Measurements from ENCODE around the gene NF1.

Gene NF1

GRCh38 chr17:31251970-31252328 is 157.2 kb downstream of the NF1 start:
- TF ChIP-seq EZH2phosphoT487 (IDR thresholded peaks at IDR 0.05; ENCODE audit: low read depth) = no peak
- no peak for TF ChIP-seq CTCF (IDR thresholded peaks at IDR 0.05; ENCODE audit: low read depth, low read length)
- peaks cover 3% of the 10 kb centered on the region for H3K36me3 ChIP-seq (replicated peaks; ENCODE audit: low read depth, low read length)
- H3K27me3 ChIP-seq (ENCODE audit: low read depth, low read length) = no peaks in the 10 kb centered on the region
- no peaks in the 10 kb centered on the region for H3K9me3 ChIP-seq (ENCODE audit: insufficient read depth, low read length)
- H3K27ac ChIP-seq (ENCODE audit: low read length) = no peak overlapping the region
- H3K9ac ChIP-seq (ENCODE audit: low read length) = no peak overlapping the region
- no peak overlapping the region for H3K4me3 ChIP-seq (ENCODE audit: low read length)
- H3K4me2 ChIP-seq (ENCODE audit: low read length) = no peak overlapping the region
- H4K20me1 ChIP-seq (ENCODE audit: insufficient read depth, low read length) = no peaks in the 10 kb centered on the region
- no peak overlapping the region for H2AFZ ChIP-seq (ENCODE audit: low read depth, low read length)
- no peaks in the 10 kb centered on the region for H3K79me2 ChIP-seq (ENCODE audit: low read length)
- H3K4me1 ChIP-seq (ENCODE audit: low read length) = peaks cover 14% of the 10 kb centered on the region

- Histone ChIP-seq H3K9me3 (ENCODE audit: insufficient read depth, low read length) (no peaks in the 10 kb centered on the region), H3K4me2 (ENCODE audit: low read length) (no peak overlapping the region), H3K9ac (ENCODE audit: low read length) (no peak overlapping the region), H4K20me1 (ENCODE audit: insufficient read depth, low read length) (no peaks in the 10 kb centered on the region), H3K27ac (ENCODE audit: low read length) (no peak overlapping the region), H3K4me3 (ENCODE audit: low read length) (no peak overlapping the region), H3K79me2 (ENCODE audit: low read length) (no peaks in the 10 kb centered on the region), H2AFZ (ENCODE audit: low read depth, low read length) (no peak overlapping the region), H3K27me3 (ENCODE audit: low read depth, low read length) (no peaks in the 10 kb centered on the region), H3K36me3 (replicated peaks; ENCODE audit: low read depth, low read length) (peaks cover 3% of the 10 kb centered on the region), H3K4me1 (ENCODE audit: low read length) (peaks cover 14% of the 10 kb centered on the region)
- TF ChIP-seq EZH2phosphoT487 (IDR thresholded peaks at IDR 0.05; ENCODE audit: low read depth) = no peak
- no peak for TF ChIP-seq CTCF (IDR thresholded peaks at IDR 0.05; ENCODE audit: low read depth, low read length)
Measured at GRCh38 chr17:31252741-31253140, 158.0 kb downstream of the NF1 start.

GRCh38 chr17:31254654-31255053 is 159.9 kb downstream of the NF1 start:
- Histone ChIP-seq H3K36me3 (replicated peaks; ENCODE audit: low read depth, low read length) (peaks cover under 1% of the 10 kb centered on the region), H3K79me2 (ENCODE audit: low read length) (no peaks in the 10 kb centered on the region), H2AFZ (ENCODE audit: low read depth, low read length) (no peak overlapping the region), H3K9me3 (ENCODE audit: insufficient read depth, low read length) (no peaks in the 10 kb centered on the region), H3K27me3 (ENCODE audit: low read depth, low read length) (no peaks in the 10 kb centered on the region), H3K9ac (ENCODE audit: low read length) (no peak overlapping the region), H3K4me3 (ENCODE audit: low read length) (no peak overlapping the region), H3K4me2 (ENCODE audit: low read length) (no peak overlapping the region), H3K27ac (ENCODE audit: low read length) (no peak overlapping the region), H3K4me1 (ENCODE audit: low read length) (peaks cover 14% of the 10 kb centered on the region), H4K20me1 (ENCODE audit: insufficient read depth, low read length) (no peaks in the 10 kb centered on the region)
- TF ChIP-seq CTCF (IDR thresholded peaks at IDR 0.05; ENCODE audit: low read depth, low read length) (no peak), EZH2phosphoT487 (IDR thresholded peaks at IDR 0.05; ENCODE audit: low read depth) (no peak)

GRCh38 chr17:31256936-31257335 is 162.2 kb downstream of the NF1 start:
- Histone ChIP-seq H3K36me3 (replicated peaks; ENCODE audit: low read depth, low read length) (no peaks in the 10 kb centered on the region), H3K9ac (ENCODE audit: low read length) (no peak overlapping the region), H3K4me3 (ENCODE audit: low read length) (no peak overlapping the region), H4K20me1 (ENCODE audit: insufficient read depth, low read length) (no peaks in the 10 kb centered on the region), H3K27ac (ENCODE audit: low read length) (no peak overlapping the region), H3K9me3 (ENCODE audit: insufficient read depth, low read length) (no peaks in the 10 kb centered on the region), H3K4me1 (ENCODE audit: low read length) (peaks cover 5% of the 10 kb centered on the region; the same call in 1 of the 2 replicates), H3K79me2 (ENCODE audit: low read length) (no peaks in the 10 kb centered on the region), H3K27me3 (ENCODE audit: low read depth, low read length) (no peaks in the 10 kb centered on the region), H3K4me2 (ENCODE audit: low read length) (no peak overlapping the region), H2AFZ (ENCODE audit: low read depth, low read length) (no peak overlapping the region)
- TF ChIP-seq EZH2phosphoT487 (IDR thresholded peaks at IDR 0.05; ENCODE audit: low read depth) = no peak
- no peak for TF ChIP-seq CTCF (IDR thresholded peaks at IDR 0.05; ENCODE audit: low read depth, low read length)

Data from OCI-LY3 (cell line).